Fibroblast of skin of abdomen (primary cell): Measurements from ENCODE around the gene ITGAD.

Experiments used
- DNase-seq: peaks from one replicate; pipeline ENCODE4 v3.0.0-alpha.2; 2013

ITGAD gene

GRCh38 chr16:31365131-31365865, 27.8 kb upstream of the ITGAD start:
- no peak for DNase-seq

- no peak for DNase-seq
Measured at GRCh38 chr16:31367853-31368252, 25.3 kb upstream of the ITGAD start.

- DNase-seq: no peak
Measured at GRCh38 chr16:31371008-31371407, 22.1 kb upstream of the ITGAD start.

DNA sequence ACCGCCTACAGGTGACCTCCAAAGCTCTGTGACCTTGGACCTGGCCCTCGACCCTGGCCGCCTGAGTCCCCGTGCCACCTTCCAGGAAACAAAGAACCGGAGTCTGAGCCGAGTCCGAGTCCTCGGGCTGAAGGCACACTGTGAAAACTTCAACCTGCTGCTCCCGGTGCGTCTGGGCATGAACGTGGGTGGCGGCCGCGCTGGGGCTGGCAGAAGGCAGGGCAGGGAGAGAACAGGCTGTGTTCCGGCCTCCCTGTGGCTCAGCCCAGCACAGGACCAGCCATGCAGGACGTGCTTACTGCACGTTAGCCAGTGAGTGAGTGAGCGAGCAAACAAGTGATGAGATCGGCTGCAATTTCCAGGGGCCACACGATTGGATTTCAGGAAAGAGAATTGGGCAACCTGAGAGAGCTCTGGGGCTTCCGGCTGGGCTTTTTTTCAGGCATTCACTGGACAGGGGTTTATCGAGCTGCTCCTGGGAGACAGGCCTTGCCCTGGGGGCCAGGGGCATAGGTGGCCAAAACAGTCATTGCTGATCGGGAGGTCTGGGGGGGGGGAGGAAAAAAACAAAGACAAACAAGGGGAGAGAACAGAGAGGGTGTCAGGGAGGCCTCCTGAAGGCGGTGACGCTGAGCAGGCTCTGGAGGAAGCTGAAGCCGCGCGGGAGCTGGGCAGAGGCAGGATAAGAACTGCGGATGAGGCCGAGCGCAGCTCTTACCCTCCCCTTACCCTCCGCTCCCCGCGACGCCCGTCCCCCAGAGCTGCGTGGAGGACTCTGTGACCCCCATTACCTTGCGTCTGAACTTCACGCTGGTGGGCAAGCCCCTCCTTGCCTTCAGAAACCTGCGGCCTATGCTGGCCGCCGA, 21.3 kb upstream of the ITGAD start:
- no peak for DNase-seq

- no peak for DNase-seq
Measured at GRCh38 chr16:31373235-31373634, 19.9 kb upstream of the ITGAD start.

GRCh38 chr16:31375231-31375630, 17.9 kb upstream of the ITGAD start:
- no peak for DNase-seq

DNA sequence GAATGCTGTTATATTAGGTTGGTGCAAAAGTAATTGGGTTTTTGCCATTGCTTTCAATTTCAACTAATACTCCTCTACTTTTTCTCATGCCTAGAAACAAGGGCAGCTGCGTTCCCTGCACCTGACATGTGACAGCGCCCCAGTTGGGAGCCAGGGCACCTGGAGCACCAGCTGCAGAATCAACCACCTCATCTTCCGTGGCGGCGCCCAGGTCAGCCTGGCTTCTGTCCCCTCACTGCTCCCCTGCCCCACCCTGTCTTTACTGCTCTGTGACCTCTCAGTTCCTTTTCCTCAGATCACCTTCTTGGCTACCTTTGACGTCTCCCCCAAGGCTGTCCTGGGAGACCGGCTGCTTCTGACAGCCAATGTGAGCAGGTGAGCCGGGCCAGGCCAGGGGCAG, 16.4 kb upstream of the ITGAD start:
- no peak for DNase-seq

GRCh38 chr16:31377210-31377903, 15.8 kb upstream of the ITGAD start:
- no peak for DNase-seq

- no peak for DNase-seq
Measured at GRCh38 chr16:31380201-31380600, 12.9 kb upstream of the ITGAD start.

DNA sequence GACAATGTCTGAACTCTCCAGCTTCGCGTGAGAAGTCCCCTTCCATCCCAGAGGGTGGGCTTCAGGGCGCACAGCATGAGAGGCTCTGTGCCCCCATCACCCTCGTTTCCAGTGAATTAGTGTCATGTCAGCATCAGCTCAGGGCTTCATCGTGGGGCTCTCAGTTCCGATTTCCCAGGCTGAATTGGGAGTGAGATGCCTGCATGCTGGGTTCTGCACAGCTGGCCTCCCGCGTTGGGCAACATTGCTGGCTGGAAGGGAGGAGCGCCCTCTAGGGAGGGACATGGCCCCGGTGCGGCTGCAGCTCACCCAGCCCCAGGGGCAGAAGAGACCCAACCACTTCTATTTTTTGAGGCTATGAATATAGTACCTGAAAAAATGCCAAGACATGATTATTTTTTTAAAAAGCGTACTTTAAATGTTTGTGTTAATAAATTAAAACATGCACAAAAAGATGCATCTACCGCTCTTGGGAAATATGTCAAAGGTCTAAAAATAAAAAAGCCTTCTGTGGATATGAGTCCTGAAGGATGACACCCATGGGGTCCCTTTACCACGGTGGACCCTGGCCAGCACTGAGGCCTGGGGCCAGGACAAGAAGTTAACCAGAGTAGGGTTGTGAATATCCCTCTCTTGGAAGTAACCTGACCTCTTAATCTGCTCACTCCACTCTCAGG, 10.5 kb upstream of the ITGAD start:
- peak; percentile 8 for DNase-seq

DNA sequence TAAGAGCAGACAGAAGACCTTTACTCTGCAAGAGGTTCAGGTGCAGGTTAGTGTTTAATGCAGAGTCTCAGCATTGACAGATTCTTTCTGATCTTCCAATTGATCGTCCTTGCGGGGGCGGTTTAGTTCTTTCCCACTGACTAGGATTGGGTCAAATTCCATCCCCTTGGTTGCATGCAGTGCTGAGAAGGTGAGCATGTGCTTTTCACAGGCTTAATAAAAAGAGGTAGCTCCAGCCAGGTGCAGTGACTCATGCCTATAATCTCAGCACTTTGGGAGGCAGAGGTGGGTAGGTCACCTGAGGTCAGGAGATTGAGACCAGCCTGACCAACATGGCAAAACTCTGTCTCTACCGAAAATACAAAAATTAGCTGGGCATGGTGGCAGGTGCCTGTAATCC, 7.5 kb upstream of the ITGAD start:
- DNase-seq: no peak

DNA sequence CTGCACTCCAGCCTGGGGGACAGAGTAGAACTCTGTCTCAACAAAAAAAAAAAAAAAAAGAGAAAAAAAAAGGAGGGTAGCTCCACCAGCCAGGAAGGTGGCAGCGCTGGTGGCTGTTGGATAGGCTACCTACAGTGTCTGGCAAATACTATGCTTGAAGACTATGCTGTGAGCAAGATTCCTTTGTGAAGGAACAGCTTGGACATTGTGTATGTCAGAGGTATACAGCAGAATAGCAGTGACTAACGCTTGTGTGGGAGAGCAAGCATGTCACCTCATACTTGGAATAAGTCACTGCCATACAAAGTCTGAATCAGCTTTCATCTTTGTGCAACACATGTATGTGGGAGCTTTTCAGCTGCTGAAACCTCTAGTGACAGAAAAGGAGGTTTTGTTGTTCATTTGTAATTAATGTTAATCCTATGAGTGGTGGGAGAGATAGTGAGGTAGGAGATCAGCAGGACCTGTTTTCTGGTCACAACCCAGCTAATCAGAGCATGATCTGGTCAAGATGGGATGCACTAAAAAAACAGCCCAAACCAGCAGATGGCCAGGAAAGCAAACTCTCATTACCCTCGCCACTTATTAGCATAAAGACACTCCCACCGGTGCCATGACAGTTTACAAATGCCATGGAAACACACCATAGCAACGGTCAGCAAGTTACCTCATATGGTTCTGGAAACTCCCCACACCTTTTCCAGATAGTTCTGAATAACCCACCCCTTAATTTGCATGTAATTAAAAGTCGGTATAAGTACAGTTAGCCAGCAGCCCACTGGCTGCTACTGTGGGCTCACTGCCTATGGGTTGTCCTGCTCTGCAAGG, 6.8 kb upstream of the ITGAD start:
- DNase-seq: peak; percentile 8

GRCh38 chr16:31388535-31388934, 4.6 kb upstream of the ITGAD start:
- DNase-seq: no peak

GRCh38 chr16:31390504-31391041, 2.6 kb upstream of the ITGAD start:
- no peak for DNase-seq

- DNase-seq: no peak
Measured at GRCh38 chr16:31395647-31396046, 2.5 kb downstream of the ITGAD start.

- DNase-seq: no peak
Measured at GRCh38 chr16:31397096-31397660, 4.0 kb downstream of the ITGAD start.

DNA sequence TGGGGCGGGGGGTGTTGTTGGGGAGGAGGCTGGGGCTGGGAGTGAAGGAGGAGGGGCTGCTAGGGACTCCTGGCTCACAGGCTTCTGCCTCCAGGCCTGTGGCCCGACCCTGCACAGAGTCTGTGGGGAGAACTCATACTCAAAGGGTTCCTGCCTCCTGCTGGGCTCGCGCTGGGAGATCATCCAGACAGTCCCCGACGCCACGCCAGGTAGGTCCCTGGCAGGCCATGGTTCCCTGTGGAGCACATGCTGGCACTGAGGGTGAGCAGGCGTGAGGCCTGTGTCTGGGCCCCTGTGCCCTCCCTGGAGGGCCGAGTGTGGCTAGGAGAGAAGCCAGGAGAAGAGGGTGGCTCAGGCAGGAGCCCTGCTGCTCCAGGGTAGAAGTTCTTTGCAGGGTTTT, 4.6 kb downstream of the ITGAD start:
- no peak for DNase-seq

- DNase-seq: no peak
Measured at GRCh38 chr16:31400191-31400590, 7.1 kb downstream of the ITGAD start.

DNA sequence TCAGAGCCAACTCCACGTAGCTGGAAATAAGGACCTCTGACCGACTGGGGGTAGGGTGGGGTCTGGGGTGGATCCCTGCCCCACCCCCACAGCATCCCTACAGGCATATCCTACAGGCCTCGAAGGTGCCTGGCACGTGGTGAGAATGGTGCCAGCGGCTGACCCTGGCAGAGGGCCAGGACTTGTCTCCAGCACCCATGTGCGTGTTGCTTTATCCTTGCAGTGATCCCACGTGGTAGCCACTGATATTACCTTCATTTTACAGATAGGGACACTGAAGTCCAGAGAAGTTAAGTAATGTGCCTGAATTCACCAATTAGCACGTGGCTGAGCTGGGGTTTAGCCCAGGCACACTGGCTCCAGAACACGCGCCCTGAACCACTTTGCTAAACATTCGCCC, 8.3 kb downstream of the ITGAD start:
- DNase-seq: no peak

- no peak for DNase-seq
Measured at GRCh38 chr16:31402687-31403086, 9.6 kb downstream of the ITGAD start.
